ENCODE results near the gene PLEKHH2.

GRCh38 chr2:43725711-43726246, 88.7 kb downstream of the PLEKHH2 start:
- TF ChIP-seq POLR2A (IDR thresholded peaks at IDR 0.05): no peak
- TF ChIP-seq CTCF (IDR thresholded peaks at IDR 0.05): no peak
- no peak for TF ChIP-seq POLR2AphosphoS5 (IDR thresholded peaks at IDR 0.05)

Data from suprapubic skin (tissue), 4 donors.